Body of pancreas (tissue), 4 donors: ENCODE measurements around the gene TGM4. TPM values are rescaled to one million over a fixed set of nuclear protein-coding genes. Genes with fewer than 3 reads are reported as not detected.

Experiments used
- ATAC-seq: fragments of 150-250 bp; one replicate; pipeline ENCODE4 v1.9.1; 2016
- DNase-seq, 4 donors: peaks; one replicate each; pipeline ENCODE4 v3.0.0-alpha.2; 2019
- H3K27ac ChIP-seq, 4 donors: fragments of 200-600 bp; sonication (generic); 1 replicate in 3 of 4; 2 replicates in 1 of 4; pipeline versions ENCODE4 v1.5.1 to v1.6.1; 2016 to 2019; ENCODE audit warnings: mild to moderate bottlenecking in 1 of 4, mixed read lengths in 1 of 4, moderate library complexity in 1 of 4
- H3K27me3 ChIP-seq, 2 donors: fragments of 200-600 bp; sonication (generic); one replicate each; pipeline ENCODE4 v1.6.0; 2016; ENCODE audit warnings: mild to moderate bottlenecking in 1 of 2
- H3K36me3 ChIP-seq, 2 donors: fragments of 200-600 bp; sonication (generic); replicated peaks in 1 of 2; 2 replicates each; pipeline ENCODE4 v1.5.1; 2016; ENCODE audit warnings: low read depth in 2 of 2; ENCODE audit not compliant: insufficient read depth in 1 of 2
- H3K4me1 ChIP-seq: fragments of 200-600 bp; sonication (generic); one replicate; pipeline ENCODE4 v1.6.0; 2016
- H3K4me3 ChIP-seq, 2 donors: fragments of 200-600 bp; sonication (generic); 1 replicate in 1 of 2; 2 replicates in 1 of 2; pipeline ENCODE4 v1.5.1; 2016 to 2019
- H3K9me3 ChIP-seq, 3 donors: fragments of 200-600 bp; sonication (generic); 1 replicate in 2 of 3; 2 replicates in 1 of 3; pipeline ENCODE4 v1.5.1; 2016
- POLR2A ChIP-seq, 3 donors: fragments of 450-650 bp; IDR thresholded peaks; one replicate each; pipeline ENCODE4 v1.6.1; 2016; ENCODE audit warnings: antibody characterized with exemption in 3 of 3, mild to moderate bottlenecking in 2 of 3
- WGBS, 2 donors: methylation state at CpG; one replicate each; pipeline ENCODE4 v1.1.5; 2017; 5-methylcytosine and 5-hydroxymethylcytosine counted together
- intact Hi-C: fragments of 100-400 bp; cut with DNase I; formaldehyde crosslinking; loops from one replicate; pipeline ENCODE4 v1.15.1; 2023
- total RNA-seq, 2 donors: library from RNA; depleted of rRNA; stranded (reverse); fragments of >200 nt; gene quantifications; one replicate each; pipeline ENCODE4 v1.1.0, GENCODE V29; 2016
- TF ChIP-seq, protein P1 (sequence below), 7 experiments: fragments of 450-650 bp in 4 of 7; fragments of 200-600 bp in 3 of 7; sonication (generic) in 3 of 7; IDR thresholded peaks; one replicate each; pipeline ENCODE4 v1.5.1; 2016 to 2019; ENCODE audit warnings: antibody characterized with exemption in 7 of 7

Gene TGM4
- total RNA-seq, 2 donors from 2014 or later, result not detected

DNA sequence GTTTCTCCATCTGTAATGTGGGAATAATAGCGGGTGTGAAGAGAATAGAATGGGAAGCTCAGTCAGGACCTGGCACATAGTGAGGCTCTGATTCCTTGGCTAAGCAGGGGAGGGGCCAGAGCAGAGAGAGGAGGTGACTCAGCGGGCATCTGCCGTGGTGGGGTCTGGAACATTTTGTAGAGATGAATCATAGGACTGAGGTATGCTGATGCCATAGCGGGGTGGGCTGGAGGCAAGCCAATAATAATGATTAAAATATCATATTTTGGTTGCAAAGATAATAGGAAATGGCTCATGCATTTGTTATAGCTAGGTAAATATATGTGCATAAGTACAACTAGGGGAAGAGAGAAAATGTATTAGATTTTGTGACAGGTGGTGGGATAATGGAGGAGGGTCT is 11.2 kb downstream of the TGM4 start:
- DNase-seq, result no peak
- Histone ChIP-seq H3K9me3 (no peaks in the 10 kb centered on the region), H3K4me1 (no peaks in the 10 kb centered on the region), H3K4me3 (no peak overlapping the region), H3K36me3 (no peaks in the 10 kb centered on the region), H3K27ac (no peak overlapping the region), H3K27me3 (no peaks in the 10 kb centered on the region)
- intact Hi-C loops, result no loop called here
- 53 to 61% methylated on average over 4 of the region's 4 CpGs for WGBS, 2 donors
- ATAC-seq, result no peak
- TF ChIP-seq POLR2A (IDR thresholded peaks at IDR 0.05), result no peak
- TF ChIP-seq, protein P1, sequence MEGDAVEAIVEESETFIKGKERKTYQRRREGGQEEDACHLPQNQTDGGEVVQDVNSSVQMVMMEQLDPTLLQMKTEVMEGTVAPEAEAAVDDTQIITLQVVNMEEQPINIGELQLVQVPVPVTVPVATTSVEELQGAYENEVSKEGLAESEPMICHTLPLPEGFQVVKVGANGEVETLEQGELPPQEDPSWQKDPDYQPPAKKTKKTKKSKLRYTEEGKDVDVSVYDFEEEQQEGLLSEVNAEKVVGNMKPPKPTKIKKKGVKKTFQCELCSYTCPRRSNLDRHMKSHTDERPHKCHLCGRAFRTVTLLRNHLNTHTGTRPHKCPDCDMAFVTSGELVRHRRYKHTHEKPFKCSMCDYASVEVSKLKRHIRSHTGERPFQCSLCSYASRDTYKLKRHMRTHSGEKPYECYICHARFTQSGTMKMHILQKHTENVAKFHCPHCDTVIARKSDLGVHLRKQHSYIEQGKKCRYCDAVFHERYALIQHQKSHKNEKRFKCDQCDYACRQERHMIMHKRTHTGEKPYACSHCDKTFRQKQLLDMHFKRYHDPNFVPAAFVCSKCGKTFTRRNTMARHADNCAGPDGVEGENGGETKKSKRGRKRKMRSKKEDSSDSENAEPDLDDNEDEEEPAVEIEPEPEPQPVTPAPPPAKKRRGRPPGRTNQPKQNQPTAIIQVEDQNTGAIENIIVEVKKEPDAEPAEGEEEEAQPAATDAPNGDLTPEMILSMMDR (IDR thresholded peaks at IDR 0.05), result no peak

DNA sequence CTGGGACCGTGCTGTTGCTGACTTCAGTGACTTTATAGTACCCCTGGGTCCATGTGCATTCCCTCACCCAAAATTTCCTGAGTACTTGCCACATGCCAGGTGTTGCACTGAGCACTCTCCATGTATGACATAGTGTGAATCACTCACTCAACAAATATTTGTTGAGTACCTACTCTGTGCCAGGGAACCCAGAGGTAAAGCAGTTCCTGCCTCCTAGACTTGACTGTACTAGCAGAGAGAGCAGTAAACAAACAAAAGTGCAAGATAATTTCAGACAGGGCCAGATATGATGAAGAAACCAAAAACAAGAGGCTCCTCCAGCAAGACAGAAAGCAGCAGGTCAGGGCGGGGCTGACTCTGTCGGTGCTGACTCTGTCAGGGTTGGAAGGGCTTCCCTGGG is 12.2 kb downstream of the TGM4 start:
- Histone ChIP-seq H3K4me3 (no peak overlapping the region), H3K27me3 (no peaks in the 10 kb centered on the region), H3K9me3 (no peaks in the 10 kb centered on the region), H3K27ac (no peak overlapping the region), H3K4me1 (no peaks in the 10 kb centered on the region), H3K36me3 (no peaks in the 10 kb centered on the region)
- intact Hi-C loops, result no loop called here
- TF ChIP-seq, protein P1 (IDR thresholded peaks at IDR 0.05), result no peak
- TF ChIP-seq POLR2A (IDR thresholded peaks at IDR 0.05), result no peak
- 56 to 61% methylated on average over 3 of the region's 3 CpGs for WGBS, 2 donors
- no peak for DNase-seq
- ATAC-seq, result no peak

DNA sequence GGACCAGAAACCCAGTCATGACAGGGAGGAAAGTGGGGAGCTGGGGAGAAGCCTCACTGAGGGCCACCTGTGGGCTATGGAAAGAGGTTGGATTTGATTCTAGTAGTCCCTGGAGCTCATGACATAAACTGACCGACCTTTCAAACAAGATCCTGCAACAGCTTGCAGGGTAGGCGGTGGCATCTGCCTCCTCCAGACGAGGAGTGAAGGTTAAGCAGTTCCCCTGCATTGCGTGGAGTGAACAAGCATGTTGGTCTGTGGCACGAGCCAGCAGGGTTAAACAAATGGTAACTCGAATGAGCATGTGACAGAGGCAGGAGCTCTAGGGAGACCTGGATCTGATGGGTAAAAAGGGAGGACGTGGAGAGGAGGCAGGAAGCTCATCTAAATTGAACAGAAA is 12.7 kb downstream of the TGM4 start:
- Histone ChIP-seq H3K9me3 (no peaks in the 10 kb centered on the region), H3K36me3 (no peaks in the 10 kb centered on the region), H3K4me1 (no peaks in the 10 kb centered on the region), H3K27ac (no peak overlapping the region), H3K4me3 (no peak overlapping the region), H3K27me3 (no peaks in the 10 kb centered on the region)
- intact Hi-C loops, result no loop called here
- no peak for TF ChIP-seq POLR2A (IDR thresholded peaks at IDR 0.05)
- TF ChIP-seq, protein P1 (IDR thresholded peaks at IDR 0.05), result no peak
- no peak for ATAC-seq
- WGBS, 2 donors, result 57 to 65% methylated on average over 7 of the region's 7 CpGs
- no peak for DNase-seq

DNA sequence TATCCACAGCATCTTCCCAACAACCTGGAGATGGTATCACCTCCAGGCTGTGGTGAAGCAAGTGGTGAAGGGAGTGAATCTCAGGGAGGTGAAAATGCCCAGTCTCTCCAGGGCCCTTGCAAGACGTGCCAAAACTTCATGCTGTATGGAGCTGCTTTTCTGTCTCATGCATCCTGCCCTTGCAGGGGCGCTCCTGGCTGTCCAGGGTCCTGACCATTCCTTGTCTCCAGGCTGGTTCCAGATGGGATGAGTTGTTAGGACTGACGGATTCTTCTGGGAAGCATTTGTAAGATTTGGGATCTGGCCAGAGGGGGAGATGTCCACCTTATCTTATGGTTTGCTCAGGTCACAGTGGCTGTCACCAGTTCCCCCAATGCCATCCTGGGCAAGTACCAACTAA is 15.8 kb downstream of the TGM4 start:
- Histone ChIP-seq H3K4me3 (no peak overlapping the region), H3K27me3 (no peaks in the 10 kb centered on the region), H3K9me3 (no peaks in the 10 kb centered on the region), H3K4me1 (no peaks in the 10 kb centered on the region), H3K27ac (no peak overlapping the region), H3K36me3 (no peaks in the 10 kb centered on the region)
- ATAC-seq (no peak), DNase-seq (no peak)
- TF ChIP-seq, protein P1 (IDR thresholded peaks at IDR 0.05), result no peak
- no peak for TF ChIP-seq POLR2A (IDR thresholded peaks at IDR 0.05)
- 48 to 52% methylated on average over 2 to 3 of the region's 3 CpGs for WGBS, 2 donors
- intact Hi-C loops, result no loop called here

DNA sequence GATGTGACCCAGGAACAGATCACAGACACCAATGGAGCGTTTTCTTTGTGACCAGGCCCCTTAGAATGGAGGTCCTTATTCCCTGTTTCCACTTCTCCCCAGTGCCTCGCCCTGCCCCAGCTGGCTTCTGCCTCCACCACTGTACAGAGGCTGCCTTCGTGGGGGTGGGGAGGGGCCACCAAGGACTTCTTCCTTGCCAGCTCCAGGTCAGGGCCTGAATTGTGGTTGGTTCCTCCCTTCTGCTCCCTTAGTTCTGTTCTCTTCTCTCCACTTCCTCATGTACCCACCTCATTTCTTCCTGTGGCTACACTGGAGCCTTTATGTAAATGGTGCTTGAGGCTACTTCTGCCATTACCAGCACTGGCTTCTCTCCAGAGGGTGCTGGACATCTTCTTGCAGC is 16.4 kb downstream of the TGM4 start:
- H3K27ac ChIP-seq, result no peak overlapping the region
- WGBS, 2 donors, result 54 to 61% methylated on average over 3 of the region's 3 CpGs
- DNase-seq, result no peak
- no peaks in the 10 kb centered on the region for H3K9me3 ChIP-seq
- ATAC-seq, result no peak
- TF ChIP-seq, protein P1 (IDR thresholded peaks at IDR 0.05), result no peak
- TF ChIP-seq POLR2A (IDR thresholded peaks at IDR 0.05), result no peak
- intact Hi-C loops, result no loop called here
- H3K4me1 ChIP-seq, result no peaks in the 10 kb centered on the region
- H3K27me3 ChIP-seq, result no peaks in the 10 kb centered on the region
- no peak overlapping the region for H3K4me3 ChIP-seq
- no peaks in the 10 kb centered on the region for H3K36me3 ChIP-seq
